H9 (cell line): ENCODE measurements around the gene FTO. TPM values are rescaled to one million over a fixed set of nuclear protein-coding genes. Genes with fewer than 3 reads are reported as not detected.
"Not testable (repeated sequence)": the region's sequence is repeated elsewhere in the genome, so short reads cannot be mapped to it uniquely, and the experiment has no call there.

Experiments used
- DNase-seq: peaks from one replicate; pipeline ENCODE4 v3.0.0-alpha.2; 2017
- H2AFZ ChIP-seq: one replicate; pipeline ENCODE4 v1.6.1; 2013; ENCODE audit warnings: mild to moderate bottlenecking, low read length, control low read depth, moderate library complexity
- H2AK5ac ChIP-seq: 2 replicates; pipeline ENCODE4 v1.6.1; 2013; ENCODE audit warnings: low read length, control low read depth, mixed read lengths; ENCODE audit not compliant: insufficient read length
- H2BK120ac ChIP-seq: one replicate; pipeline ENCODE4 v1.6.1; 2013; ENCODE audit warnings: low read depth, mild to moderate bottlenecking, low read length, control low read depth, inconsistent platforms; ENCODE audit not compliant: poor library complexity, severe bottlenecking
- H2BK12ac ChIP-seq: 2 replicates; pipeline ENCODE4 v1.6.1; 2013; ENCODE audit warnings: low read length, control low read depth, mixed read lengths, low read depth; ENCODE audit not compliant: insufficient read length
- H2BK15ac ChIP-seq: 2 replicates; pipeline ENCODE4 v1.6.1; 2013; ENCODE audit warnings: low read depth, low read length, control low read depth
- H2BK20ac ChIP-seq: one replicate; pipeline ENCODE4 v1.6.1; 2013; ENCODE audit warnings: low read depth, mild to moderate bottlenecking, low read length, control low read depth, inconsistent platforms; ENCODE audit not compliant: poor library complexity, severe bottlenecking
- H2BK5ac ChIP-seq: 2 replicates; pipeline ENCODE4 v1.6.1; 2013; ENCODE audit warnings: low read length, control low read depth, mixed read lengths; ENCODE audit not compliant: insufficient read length
- H3K14ac ChIP-seq: 2 replicates; pipeline ENCODE4 v1.6.1; 2013; ENCODE audit warnings: low read length, control low read depth; ENCODE audit not compliant: insufficient read depth
- H3K18ac ChIP-seq: 2 replicates; pipeline ENCODE4 v1.6.1; 2013; ENCODE audit warnings: low read depth, mild to moderate bottlenecking, mixed read lengths, low read length, control low read depth; ENCODE audit not compliant: insufficient read length
- H3K23ac ChIP-seq: 2 replicates; pipeline ENCODE4 v1.6.1; 2013; ENCODE audit warnings: low read length, control low read depth, mixed read lengths, low read depth; ENCODE audit not compliant: insufficient read length
- H3K23me2 ChIP-seq: 2 replicates; pipeline ENCODE4 v1.6.1; 2013; ENCODE audit warnings: low read depth, mild to moderate bottlenecking, mixed read lengths, low read length, control low read depth; ENCODE audit not compliant: insufficient read length, poor library complexity, severe bottlenecking
- H3K27ac ChIP-seq: 2 replicates; pipeline ENCODE4 v1.5.1; 2013; ENCODE audit warnings: low read length, control low read depth, mixed read lengths, low read depth; ENCODE audit not compliant: insufficient read length
- H3K27me3 ChIP-seq: 2 replicates; pipeline ENCODE4 v1.6.1; 2013; ENCODE audit warnings: low read length, control low read depth, inconsistent platforms; ENCODE audit not compliant: insufficient read depth
- H3K4ac ChIP-seq: 2 replicates; pipeline ENCODE4 v1.6.1; 2013; ENCODE audit warnings: low read depth, mild to moderate bottlenecking, control low read depth, inconsistent platforms, low read length, moderate library complexity
- H3K4me1 ChIP-seq: 2 replicates; pipeline ENCODE4 v1.6.1; 2013; ENCODE audit warnings: low read length, control low read depth, inconsistent platforms; ENCODE audit not compliant: insufficient read depth
- H3K4me2 ChIP-seq: 2 replicates; pipeline ENCODE4 v1.6.1; 2013; ENCODE audit warnings: low read length, control low read depth, mixed read lengths; ENCODE audit not compliant: insufficient read length, insufficient read depth
- H3K56ac ChIP-seq: 2 replicates; pipeline ENCODE4 v1.6.1; 2013; ENCODE audit warnings: low read depth, mild to moderate bottlenecking, mixed read lengths, low read length, control low read depth; ENCODE audit not compliant: insufficient read length
- H3K79me1 ChIP-seq: 2 replicates; pipeline ENCODE4 v1.6.1; 2013; ENCODE audit warnings: low read depth, mild to moderate bottlenecking, moderate library complexity, low read length, control low read depth, inconsistent platforms; ENCODE audit not compliant: insufficient read depth, poor library complexity, severe bottlenecking
- H3K79me2 ChIP-seq: 2 replicates; pipeline ENCODE4 v1.6.1; 2013; ENCODE audit warnings: low read length, control low read depth, inconsistent platforms; ENCODE audit not compliant: insufficient read depth
- H3K9ac ChIP-seq: 2 replicates; pipeline ENCODE4 v1.6.1; 2013; ENCODE audit warnings: low read length, control low read depth, mixed read lengths; ENCODE audit not compliant: insufficient read length; ENCODE audit errors: extremely low read depth
- H3K9me3 ChIP-seq: one replicate; pipeline ENCODE4 v1.6.1; 2013; ENCODE audit warnings: low read depth, low read length, inconsistent platforms; ENCODE audit not compliant: control insufficient read depth
- H3T11ph ChIP-seq: one replicate; pipeline ENCODE4 v1.6.1; 2013; ENCODE audit warnings: mild to moderate bottlenecking, low read length, control low read depth, inconsistent platforms
- H4K20me1 ChIP-seq: one replicate; pipeline ENCODE4 v1.6.1; 2013; ENCODE audit not compliant: control insufficient read depth, insufficient read length, insufficient read depth
- H4K5ac ChIP-seq: 2 replicates; pipeline ENCODE4 v1.6.1; 2013; ENCODE audit warnings: low read depth, mild to moderate bottlenecking, mixed read lengths, low read length, control low read depth; ENCODE audit not compliant: insufficient read length
- H4K8ac ChIP-seq: replicated peaks from 2 replicates; pipeline ENCODE4 v1.6.1; 2013; ENCODE audit warnings: low read length, control low read depth, mixed read lengths, low read depth; ENCODE audit not compliant: insufficient read length
- H4K91ac ChIP-seq: 2 replicates; pipeline ENCODE4 v1.6.1; 2013; ENCODE audit warnings: low read depth, mild to moderate bottlenecking, moderate library complexity, mixed read lengths, low read length, control low read depth; ENCODE audit not compliant: insufficient read length
- H3K27ac Mint-ChIP-seq, 3 experiments: 2 replicates in 2 of 3; 3 replicates in 1 of 3; pipeline ENCODE4 v1.8.0; 2020 to 2021; ENCODE audit warnings: mixed read lengths in 3 of 3, mild to moderate bottlenecking in 1 of 3, moderate library complexity in 1 of 3
- H3K27me3 Mint-ChIP-seq: 2 replicates; pipeline ENCODE4 v1.8.0; 2021; ENCODE audit warnings: low read depth, mild to moderate bottlenecking, moderate library complexity, mixed read lengths
- H3K36me3 Mint-ChIP-seq, 3 experiments: 2 replicates in 2 of 3; 3 replicates in 1 of 3; pipeline ENCODE4 v1.8.0; 2020 to 2021; ENCODE audit warnings: low read depth in 3 of 3, mixed read lengths in 3 of 3; ENCODE audit not compliant: insufficient read depth in 1 of 3
- H3K4me1 Mint-ChIP-seq, 2 experiments: 2 replicates each; pipeline ENCODE4 v1.8.0; 2020; ENCODE audit warnings: mixed read lengths in 2 of 2
- H3K4me3 Mint-ChIP-seq, 2 experiments: 2 replicates in 1 of 2; 3 replicates in 1 of 2; pipeline ENCODE4 v1.8.0; 2020 to 2021; ENCODE audit warnings: mild to moderate bottlenecking in 2 of 2, mixed read lengths in 2 of 2, moderate library complexity in 1 of 2
- H3K9me3 Mint-ChIP-seq, 2 experiments: 2 replicates in 1 of 2; 3 replicates in 1 of 2; pipeline ENCODE4 v1.8.0; 2020; ENCODE audit warnings: mild to moderate bottlenecking in 2 of 2, mixed read lengths in 2 of 2, moderate library complexity in 1 of 2
- WGBS: extraction: QIAGEN DNeasy Blood & Tissue Kit; methylation state at CpG from one replicate; pipeline ENCODE4 v1.1.7; 2013; ENCODE audit warnings: missing lambda C conversion rate, low lambda C conversion rate, mixed read lengths; ENCODE audit not compliant: insufficient read length; ENCODE audit errors: extremely low coverage; 5-methylcytosine and 5-hydroxymethylcytosine counted together
- total RNA-seq: library from RNA; stranded (reverse); gene quantifications from 2 replicates; pipeline ENCODE4 v1.2.1, GENCODE V29; 2021
- TF ChIP-seq, protein P1 (sequence below): fragments of 200-600 bp; sonication (generic); conservative IDR thresholded peaks from 3 replicates; pipeline ENCODE4 v1.8.0; 2021; ENCODE audit warnings: antibody characterized with exemption, mild to moderate bottlenecking

The FTO gene
- total RNA-seq, 1 experiment from 2014 or later = 67.9 TPM

DNA sequence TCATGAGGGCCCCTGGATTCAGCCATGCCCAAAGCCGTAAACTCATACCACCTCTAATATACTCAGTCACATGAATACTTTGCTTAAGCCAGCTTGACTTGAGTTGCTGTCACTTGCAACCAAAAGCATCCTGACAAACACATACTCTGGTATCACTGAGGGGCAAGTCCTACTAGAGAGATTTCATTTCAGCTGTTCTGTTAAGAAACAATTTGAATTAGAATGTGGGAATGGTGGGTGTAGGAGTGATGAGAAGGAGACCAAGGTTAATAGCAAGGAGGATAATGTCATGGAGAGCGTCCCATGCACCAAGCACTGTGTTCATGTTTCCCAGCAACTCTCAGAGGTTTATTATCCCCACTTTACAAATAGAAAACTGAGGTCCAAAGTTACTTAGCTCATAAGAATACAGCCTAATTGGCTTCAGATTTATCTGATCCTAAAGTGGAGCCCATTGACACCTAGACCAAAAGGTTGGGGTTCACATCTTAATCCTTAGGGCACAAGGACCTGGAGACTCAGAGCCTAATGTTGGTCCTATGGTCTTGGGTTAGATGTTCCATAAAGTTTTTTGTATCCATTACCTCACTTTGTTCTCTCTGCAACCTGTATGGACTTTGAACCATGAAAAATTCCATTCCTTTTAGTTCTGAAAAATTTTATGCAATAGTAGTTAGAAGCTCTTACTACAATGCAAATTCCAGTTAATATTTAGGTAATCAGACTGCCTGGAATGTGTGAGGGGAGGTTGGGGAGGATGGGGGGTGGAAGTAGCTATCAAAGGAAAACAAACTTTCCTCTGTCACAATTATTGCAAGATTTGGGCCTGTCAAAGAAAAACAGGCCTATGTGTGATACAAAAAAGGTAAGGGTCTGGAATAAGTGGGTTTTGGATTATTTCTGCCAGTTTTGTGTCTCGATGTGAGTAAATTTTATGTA is 476.7 kb downstream of the FTO start:
- H4K91ac ChIP-seq = no peak overlapping the region
- H2BK120ac ChIP-seq = no peak overlapping the region
- no peaks in the 10 kb centered on the region for H3K9me3 Mint-ChIP-seq
- no peak overlapping the region for H2BK12ac ChIP-seq
- no peak overlapping the region for H4K5ac ChIP-seq
- no peak overlapping the region for H2AK5ac ChIP-seq
- TF ChIP-seq, protein P1, sequence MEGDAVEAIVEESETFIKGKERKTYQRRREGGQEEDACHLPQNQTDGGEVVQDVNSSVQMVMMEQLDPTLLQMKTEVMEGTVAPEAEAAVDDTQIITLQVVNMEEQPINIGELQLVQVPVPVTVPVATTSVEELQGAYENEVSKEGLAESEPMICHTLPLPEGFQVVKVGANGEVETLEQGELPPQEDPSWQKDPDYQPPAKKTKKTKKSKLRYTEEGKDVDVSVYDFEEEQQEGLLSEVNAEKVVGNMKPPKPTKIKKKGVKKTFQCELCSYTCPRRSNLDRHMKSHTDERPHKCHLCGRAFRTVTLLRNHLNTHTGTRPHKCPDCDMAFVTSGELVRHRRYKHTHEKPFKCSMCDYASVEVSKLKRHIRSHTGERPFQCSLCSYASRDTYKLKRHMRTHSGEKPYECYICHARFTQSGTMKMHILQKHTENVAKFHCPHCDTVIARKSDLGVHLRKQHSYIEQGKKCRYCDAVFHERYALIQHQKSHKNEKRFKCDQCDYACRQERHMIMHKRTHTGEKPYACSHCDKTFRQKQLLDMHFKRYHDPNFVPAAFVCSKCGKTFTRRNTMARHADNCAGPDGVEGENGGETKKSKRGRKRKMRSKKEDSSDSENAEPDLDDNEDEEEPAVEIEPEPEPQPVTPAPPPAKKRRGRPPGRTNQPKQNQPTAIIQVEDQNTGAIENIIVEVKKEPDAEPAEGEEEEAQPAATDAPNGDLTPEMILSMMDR = no peak
- no peak overlapping the region for H3K4me3 Mint-ChIP-seq
- H3K79me1 ChIP-seq = no peaks in the 10 kb centered on the region
- H2BK5ac ChIP-seq = no peak overlapping the region
- H3K4me1 ChIP-seq = no peaks in the 10 kb centered on the region
- no peaks in the 10 kb centered on the region for H4K20me1 ChIP-seq
- H3K4me1 Mint-ChIP-seq = peaks cover 17 to 18% of the 10 kb centered on the region in 2 experiments
- no peak overlapping the region for H4K8ac ChIP-seq
- no peak overlapping the region for H3K14ac ChIP-seq
- no peak overlapping the region; the same call in 1 of the 2 replicates for H2BK15ac ChIP-seq
- no peak overlapping the region for H2AFZ ChIP-seq
- no peaks in the 10 kb centered on the region for H3K9me3 ChIP-seq
- no peak overlapping the region for H3K56ac ChIP-seq
- peaks cover 15% of the 10 kb centered on the region for H3K27me3 Mint-ChIP-seq
- no peak overlapping the region for H3K18ac ChIP-seq
- H3K27me3 ChIP-seq = no peaks in the 10 kb centered on the region
- no peak overlapping the region for H3K9ac ChIP-seq
- H3K23ac ChIP-seq = no peak overlapping the region
- no peak for DNase-seq
- H3K23me2 ChIP-seq = no peaks in the 10 kb centered on the region
- H3K36me3 Mint-ChIP-seq = no peaks in the 10 kb centered on the region
- H3K27ac ChIP-seq = no peak overlapping the region
- H3K27ac Mint-ChIP-seq = no peak overlapping the region; a peak in 1 of 7 replicates
- WGBS = no CpG with 5 or more reads among the region's 3 CpGs
- no peak overlapping the region for H2BK20ac ChIP-seq
- H3K4ac ChIP-seq = no peak overlapping the region
- no peak overlapping the region for H3T11ph ChIP-seq
- no peak overlapping the region for H3K4me2 ChIP-seq
- no peaks in the 10 kb centered on the region for H3K79me2 ChIP-seq

- not testable (repeated sequence) for H2BK20ac ChIP-seq, H3K4ac ChIP-seq, H3K36me3 Mint-ChIP-seq, H3K23ac ChIP-seq, H3K79me2 ChIP-seq, H2BK120ac ChIP-seq, H2BK5ac ChIP-seq, H3K4me2 ChIP-seq, H3K56ac ChIP-seq, H3K9ac ChIP-seq, H3K14ac ChIP-seq, H3K4me1 ChIP-seq, H4K5ac ChIP-seq, H3K9me3 Mint-ChIP-seq, H4K8ac ChIP-seq, H2BK15ac ChIP-seq, H3K23me2 ChIP-seq, H3K79me1 ChIP-seq, H2BK12ac ChIP-seq, H2AK5ac ChIP-seq, H3T11ph ChIP-seq, DNase-seq, H3K9me3 ChIP-seq, H3K27ac ChIP-seq, H3K18ac ChIP-seq, H3K4me3 Mint-ChIP-seq, H3K4me1 Mint-ChIP-seq, H2AFZ ChIP-seq, H3K27me3 ChIP-seq, H4K91ac ChIP-seq, H4K20me1 ChIP-seq
- peak overlapping the region in 1 of 3 experiments; percentile 56; a peak in 1 of 7 replicates for H3K27ac Mint-ChIP-seq
- peaks cover 13% of the 10 kb centered on the region for H3K27me3 Mint-ChIP-seq
- no CpG with 5 or more reads among the region's 10 CpGs for WGBS
Observed at GRCh38 chr16:54181683-54182329, 477.9 kb downstream of the FTO start.
